ENCODE data around the gene KCNQ1.

GRCh38 chr11:2848497-2848896 is 403.7 kb downstream of the KCNQ1 start:
- no peak for TF ChIP-seq EZH2 (IDR thresholded peaks at IDR 0.05; ENCODE audit: borderline replicate concordance, low read depth, low read length, severe bottlenecking)
- TF ChIP-seq, protein P1, sequence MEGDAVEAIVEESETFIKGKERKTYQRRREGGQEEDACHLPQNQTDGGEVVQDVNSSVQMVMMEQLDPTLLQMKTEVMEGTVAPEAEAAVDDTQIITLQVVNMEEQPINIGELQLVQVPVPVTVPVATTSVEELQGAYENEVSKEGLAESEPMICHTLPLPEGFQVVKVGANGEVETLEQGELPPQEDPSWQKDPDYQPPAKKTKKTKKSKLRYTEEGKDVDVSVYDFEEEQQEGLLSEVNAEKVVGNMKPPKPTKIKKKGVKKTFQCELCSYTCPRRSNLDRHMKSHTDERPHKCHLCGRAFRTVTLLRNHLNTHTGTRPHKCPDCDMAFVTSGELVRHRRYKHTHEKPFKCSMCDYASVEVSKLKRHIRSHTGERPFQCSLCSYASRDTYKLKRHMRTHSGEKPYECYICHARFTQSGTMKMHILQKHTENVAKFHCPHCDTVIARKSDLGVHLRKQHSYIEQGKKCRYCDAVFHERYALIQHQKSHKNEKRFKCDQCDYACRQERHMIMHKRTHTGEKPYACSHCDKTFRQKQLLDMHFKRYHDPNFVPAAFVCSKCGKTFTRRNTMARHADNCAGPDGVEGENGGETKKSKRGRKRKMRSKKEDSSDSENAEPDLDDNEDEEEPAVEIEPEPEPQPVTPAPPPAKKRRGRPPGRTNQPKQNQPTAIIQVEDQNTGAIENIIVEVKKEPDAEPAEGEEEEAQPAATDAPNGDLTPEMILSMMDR (IDR thresholded peaks at IDR 0.05; ENCODE audit: borderline replicate concordance, extremely low read depth, low read length, poor library complexity, severe bottlenecking): no peak
